Measurements from ENCODE around the gene SWSAP1.
"Not testable (repeated sequence)": the region's sequence is repeated elsewhere in the genome, so short reads cannot be mapped to it uniquely, and the experiment has no call there.

SWSAP1 gene

GRCh38 chr19:11405846-11406643 is 31.6 kb downstream of the SWSAP1 start:
- no peak for FAIRE-seq
- TF ChIP-seq CTCF (IDR thresholded peaks at IDR 0.05; ENCODE audit: insufficient read depth, missing control alignments) = peak; percentile 15
- DNase-seq (ENCODE audit: insufficient read length, low spot score) = peak; percentile 27

- FAIRE-seq; DNase-seq (ENCODE audit: insufficient read length, low spot score): not testable (repeated sequence)
Measured at GRCh38 chr19:11406703-11407236, 32.3 kb downstream of the SWSAP1 start.

- TF ChIP-seq CTCF (IDR thresholded peaks at IDR 0.05; ENCODE audit: insufficient read depth, missing control alignments) = no peak
- no peak for DNase-seq (ENCODE audit: insufficient read length, low spot score)
- FAIRE-seq = no peak
Measured at GRCh38 chr19:11408591-11408990, 34.1 kb downstream of the SWSAP1 start.

GRCh38 chr19:11410682-11411081 is 36.2 kb downstream of the SWSAP1 start:
- no peak for TF ChIP-seq CTCF (IDR thresholded peaks at IDR 0.05; ENCODE audit: insufficient read depth, missing control alignments)
- FAIRE-seq (no peak), DNase-seq (ENCODE audit: insufficient read length, low spot score) (no peak)

- FAIRE-seq = peak; percentile 97
- TF ChIP-seq CTCF (IDR thresholded peaks at IDR 0.05; ENCODE audit: insufficient read depth, missing control alignments) = no peak
- peak; percentile 74 for DNase-seq (ENCODE audit: insufficient read length, low spot score)
Measured at GRCh38 chr19:11414544-11414943, 40.1 kb downstream of the SWSAP1 start.

GRCh38 chr19:11416346-11417052 is 42.0 kb downstream of the SWSAP1 start:
- no peak for DNase-seq (ENCODE audit: insufficient read length, low spot score)
- no peak for TF ChIP-seq CTCF (IDR thresholded peaks at IDR 0.05; ENCODE audit: insufficient read depth, missing control alignments)
- FAIRE-seq = no peak

GRCh38 chr19:11418094-11418548 is 43.7 kb downstream of the SWSAP1 start:
- FAIRE-seq (no peak), DNase-seq (ENCODE audit: insufficient read length, low spot score) (no peak)
- TF ChIP-seq CTCF (IDR thresholded peaks at IDR 0.05; ENCODE audit: insufficient read depth, missing control alignments) = no peak
